Superior temporal gyrus (tissue), 1 donor: ENCODE measurements around the gene CYP2A6.
"Not testable (repeated sequence)": the region's sequence is repeated elsewhere in the genome, so short reads cannot be mapped to it uniquely, and the experiment has no call there.

Experiments
- DNase-seq: peaks from one replicate; pipeline ENCODE4 v3.0.0-alpha.2; 2016; ENCODE audit errors: extremely low spot score

CYP2A6 gene

DNA sequence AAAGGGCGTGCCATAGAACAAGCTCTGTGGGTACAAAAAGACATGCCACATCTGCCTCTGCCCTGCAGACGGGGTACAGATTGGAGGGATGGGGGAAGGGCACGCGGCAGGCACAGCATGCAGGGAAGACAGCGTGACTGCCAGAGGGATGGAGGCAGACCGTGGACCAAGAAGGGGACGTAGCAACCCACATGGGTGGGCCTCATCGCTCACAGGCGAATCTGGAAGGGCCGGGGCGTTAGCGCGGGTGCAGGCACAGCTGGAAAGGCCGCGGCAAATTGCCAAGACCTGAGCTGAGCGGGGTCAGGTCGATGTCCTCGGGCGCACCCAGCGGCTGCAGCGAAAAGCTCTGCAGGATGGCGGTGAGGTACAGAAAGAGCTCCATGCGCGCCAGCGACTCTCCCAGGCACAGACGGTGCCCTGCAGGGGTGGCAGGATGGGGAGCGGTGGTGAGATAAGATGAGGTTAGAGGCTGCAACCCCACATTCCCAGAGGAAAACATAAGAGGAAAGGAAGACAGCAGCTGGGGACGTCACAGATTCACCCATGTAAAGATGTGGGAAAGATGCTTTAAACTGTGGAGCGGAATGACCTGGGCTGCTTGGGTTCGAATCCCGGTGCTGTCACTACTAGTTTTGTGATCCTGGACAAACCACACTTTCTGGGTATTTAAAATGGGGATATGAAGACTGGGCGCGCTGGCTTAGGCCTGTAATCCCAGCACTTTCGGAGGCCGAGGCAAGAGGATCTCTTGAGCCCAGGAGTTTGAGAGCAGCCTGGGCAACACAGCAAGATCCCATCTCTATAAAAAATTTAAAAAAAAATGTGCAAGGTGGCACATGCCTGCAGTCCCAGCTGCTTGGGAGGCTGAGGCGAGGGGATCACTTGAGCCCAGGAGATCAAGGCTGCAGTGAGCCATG, 31.5 kb downstream of the CYP2A6 start:
- not testable (repeated sequence) for DNase-seq

DNA sequence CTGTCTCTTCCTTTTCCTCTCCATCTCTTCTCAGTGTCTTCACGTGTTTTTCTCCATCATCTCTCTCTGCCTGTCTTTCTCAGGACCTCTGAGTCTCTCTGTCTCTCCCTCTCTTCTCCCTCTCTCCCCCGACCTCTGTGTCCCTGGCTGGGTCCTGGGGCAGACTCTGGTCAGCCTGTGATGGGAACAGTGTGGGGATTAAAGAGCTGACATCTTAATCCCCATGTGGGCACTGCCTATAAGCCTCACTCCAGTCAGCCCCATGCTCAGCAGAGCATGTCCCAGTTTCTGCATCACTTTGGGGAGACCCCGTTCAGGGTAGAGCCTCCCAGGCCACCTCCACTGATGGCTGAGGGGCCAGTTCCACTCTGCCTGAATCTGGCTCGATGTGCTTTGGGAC, 35.0 kb downstream of the CYP2A6 start:
- DNase-seq: no peak

DNA sequence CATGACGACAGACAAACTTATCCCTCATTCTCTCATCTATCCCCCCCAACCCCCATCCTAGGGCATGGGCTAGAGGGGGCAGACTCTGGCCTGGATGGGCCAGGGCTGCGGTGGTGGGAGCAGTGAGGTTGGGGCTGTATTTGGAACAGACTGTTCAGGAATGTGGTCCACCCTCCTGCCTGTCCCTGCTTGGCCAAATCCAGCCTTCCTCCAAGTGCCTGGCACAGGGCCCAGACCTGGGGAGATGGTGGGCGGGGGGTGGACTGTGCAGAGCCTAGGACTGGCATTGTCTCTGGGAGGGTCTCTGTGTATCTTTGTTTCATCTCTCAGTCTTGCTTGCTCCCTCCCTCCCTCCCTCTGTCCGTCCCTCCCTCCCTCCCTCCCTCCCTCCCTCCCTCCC, 37.1 kb downstream of the CYP2A6 start:
- no peak for DNase-seq

DNA sequence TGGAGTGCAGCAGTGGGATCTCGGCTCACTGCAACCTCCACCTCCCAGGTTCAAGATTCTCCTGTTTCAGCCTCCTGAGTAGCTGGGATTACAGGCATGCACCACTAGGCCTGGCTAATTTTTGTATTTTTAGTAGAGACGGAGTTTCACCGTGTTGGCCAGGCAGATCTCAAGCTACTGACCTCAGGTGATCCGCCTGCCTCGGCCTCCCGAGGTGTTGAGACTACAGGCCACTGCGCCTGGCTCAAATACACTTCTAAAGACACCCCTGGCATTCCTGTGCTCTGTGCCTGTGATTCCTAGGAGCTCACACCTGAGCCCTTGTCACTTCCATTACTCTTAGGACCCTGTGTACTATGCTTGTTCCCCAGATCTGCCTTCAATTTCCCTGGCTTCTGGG, 37.7 kb downstream of the CYP2A6 start:
- not testable (repeated sequence) for DNase-seq

DNA sequence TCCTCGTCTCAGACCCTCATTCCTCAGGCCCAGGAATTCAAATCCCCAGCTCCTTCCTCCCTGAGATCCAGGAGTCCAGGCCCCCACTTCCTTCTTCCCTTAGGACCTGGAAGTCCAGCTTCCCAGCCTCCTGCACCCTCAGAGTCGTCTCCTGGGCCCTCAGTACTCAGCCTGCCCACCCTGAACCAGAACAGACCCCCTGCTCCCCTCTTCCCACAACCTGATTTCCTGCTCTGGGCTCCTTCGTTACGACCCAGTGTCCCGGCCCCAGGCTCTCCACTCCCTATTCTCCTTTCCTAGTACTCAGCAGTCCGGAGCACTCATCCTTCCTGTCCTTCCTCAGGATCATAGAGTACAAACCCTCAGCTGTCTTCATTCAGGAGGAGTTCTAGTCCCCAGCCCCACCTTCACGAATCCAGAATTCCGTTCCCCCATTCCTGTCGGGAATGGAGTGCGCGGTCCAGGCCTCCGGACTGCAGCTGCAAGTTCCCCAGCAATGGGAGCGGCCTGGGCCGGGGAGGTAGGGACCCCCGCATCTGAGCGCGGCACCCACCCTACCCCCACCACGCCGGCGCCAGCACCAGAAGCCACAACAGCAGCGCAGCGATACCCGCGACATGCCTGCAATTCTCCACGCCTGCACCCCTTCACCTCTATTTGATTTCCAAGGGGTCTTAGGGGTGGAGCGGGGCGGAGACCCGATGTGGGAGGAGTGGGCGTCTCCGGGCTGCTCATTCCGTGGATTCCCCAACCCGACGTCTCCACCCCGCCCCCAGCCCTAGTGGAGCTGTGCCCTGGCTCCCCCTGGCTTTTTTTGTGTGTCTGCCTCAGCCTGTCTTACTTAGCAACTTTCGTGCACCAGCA, 38.5 kb downstream of the CYP2A6 start:
- DNase-seq: no peak

DNA sequence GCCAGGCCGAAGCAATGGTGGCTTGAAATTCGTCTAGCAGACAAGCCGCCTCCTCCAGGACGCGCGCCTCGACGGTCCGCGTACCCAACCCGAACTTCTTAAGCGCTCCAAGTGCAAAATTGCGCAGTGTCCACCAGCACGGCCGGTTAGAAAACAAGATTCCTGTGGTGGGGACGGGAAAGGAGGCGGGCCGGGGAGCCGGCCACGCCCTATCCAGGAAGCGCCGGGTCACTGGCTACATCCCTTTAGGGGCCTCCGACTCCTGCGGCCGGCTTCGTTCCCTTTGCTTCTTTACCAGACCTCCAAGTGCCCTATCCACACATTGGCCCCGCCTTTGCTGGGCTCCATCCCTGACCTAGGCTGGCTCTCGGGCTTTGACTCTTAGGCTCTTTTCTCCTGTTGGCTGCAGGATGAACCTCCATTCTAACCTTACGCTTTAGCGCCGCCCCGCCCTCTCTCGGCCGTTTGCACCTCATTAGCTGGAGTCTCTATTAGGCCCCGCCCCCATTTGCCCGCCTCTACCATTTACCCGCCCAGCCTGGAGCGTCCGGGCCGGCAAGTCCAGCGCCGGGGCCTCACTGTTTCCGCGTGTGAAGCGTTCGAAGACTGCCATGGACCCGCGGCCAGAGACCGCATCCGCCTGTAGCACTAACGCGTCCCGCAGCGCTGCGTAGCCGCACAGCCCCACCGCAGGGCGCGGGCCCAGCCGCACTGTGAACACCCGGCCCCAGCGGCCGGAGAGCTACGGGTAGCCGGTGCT, 39.4 kb downstream of the CYP2A6 start:
- DNase-seq: peak; percentile 80

DNA sequence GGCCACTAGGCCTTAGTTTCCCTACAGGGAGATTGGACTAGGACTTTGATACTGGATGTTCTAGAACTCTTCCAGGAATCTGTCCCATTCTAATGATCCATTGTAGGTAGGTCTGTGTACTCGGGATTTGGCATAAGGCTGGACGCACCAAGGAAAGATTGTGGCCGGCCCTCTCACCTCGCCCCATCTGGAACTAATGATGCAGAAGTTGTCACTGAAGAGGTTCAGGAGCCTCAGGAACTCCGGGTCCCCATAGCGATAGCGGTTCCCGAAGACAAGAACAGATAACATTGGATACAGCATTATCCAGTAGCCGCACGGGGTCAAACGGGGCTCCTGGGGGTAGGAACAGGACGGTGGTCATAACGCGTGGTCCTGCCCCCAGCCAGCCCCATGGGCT, 40.1 kb downstream of the CYP2A6 start:
- no peak for DNase-seq

DNA sequence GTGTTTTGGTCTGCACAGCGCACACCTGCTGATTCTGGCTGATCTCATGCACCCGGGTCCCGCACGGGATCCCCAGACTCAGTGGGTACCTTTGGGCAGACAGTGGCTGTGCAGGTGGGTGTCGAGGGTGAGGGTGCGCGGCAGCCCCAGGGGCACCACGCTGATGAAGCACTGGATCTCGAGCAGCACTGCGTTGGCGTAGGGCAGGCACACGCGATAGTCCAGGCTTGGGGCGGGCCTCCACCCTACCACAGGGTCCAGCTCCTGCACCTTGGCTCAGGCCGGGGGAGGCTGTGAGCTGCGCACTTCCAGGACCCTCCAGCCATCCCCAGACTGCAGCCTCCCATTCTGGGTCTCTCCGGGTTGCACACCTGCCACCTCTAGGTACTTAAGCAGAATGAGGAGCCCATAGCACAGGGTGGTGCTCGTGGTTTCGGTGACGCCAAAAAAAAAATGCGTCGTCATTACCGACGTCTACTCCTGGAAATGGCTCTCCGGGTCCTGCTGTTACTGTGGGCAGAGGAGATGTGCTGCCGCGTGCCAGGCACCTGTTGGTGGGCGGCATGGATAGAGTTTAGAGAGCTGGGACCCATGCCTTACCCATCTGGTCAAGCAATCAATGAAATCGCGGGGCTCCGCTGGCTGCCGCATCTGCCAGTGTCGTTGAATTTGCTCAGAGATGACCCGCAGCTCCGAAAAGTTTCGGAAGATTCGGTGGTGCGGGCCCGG, 40.7 kb downstream of the CYP2A6 start:
- DNase-seq: no peak

DNA sequence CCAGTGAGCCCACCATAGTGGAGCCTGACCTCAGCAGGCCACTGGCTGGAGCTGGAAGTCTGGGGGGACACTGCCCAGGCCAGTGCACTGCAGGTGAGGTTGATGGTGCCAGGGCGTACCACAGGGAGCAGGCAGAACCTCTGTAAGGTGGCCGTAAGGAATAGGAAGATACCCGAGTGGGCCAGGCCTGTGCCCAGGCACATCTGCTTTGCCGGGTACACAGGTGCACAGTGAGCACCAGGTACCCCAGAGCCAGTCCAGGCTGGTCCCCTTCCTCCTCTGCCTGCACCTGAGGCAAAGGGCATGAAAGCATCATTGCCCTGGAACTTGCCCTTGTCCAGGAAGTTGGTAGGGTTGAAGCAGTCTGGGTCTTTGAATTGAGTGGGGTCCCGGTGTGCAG, 41.8 kb downstream of the CYP2A6 start:
- no peak for DNase-seq

DNA sequence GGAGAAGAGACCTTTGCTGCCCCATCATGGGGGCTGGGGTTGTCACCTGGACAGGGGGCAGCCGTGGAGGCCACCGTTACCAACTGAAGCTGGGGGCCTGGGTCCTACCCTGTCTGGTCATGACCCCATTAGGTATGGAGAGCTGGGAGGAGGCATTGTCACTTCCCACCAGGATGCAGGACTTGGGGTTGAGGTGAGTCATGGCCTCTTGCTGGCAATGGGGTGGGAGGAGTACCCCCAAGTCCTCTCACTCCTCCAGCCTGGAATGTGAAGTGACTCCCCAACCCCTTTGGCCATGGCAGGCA, 42.3 kb downstream of the CYP2A6 start:
- DNase-seq: no peak

DNA sequence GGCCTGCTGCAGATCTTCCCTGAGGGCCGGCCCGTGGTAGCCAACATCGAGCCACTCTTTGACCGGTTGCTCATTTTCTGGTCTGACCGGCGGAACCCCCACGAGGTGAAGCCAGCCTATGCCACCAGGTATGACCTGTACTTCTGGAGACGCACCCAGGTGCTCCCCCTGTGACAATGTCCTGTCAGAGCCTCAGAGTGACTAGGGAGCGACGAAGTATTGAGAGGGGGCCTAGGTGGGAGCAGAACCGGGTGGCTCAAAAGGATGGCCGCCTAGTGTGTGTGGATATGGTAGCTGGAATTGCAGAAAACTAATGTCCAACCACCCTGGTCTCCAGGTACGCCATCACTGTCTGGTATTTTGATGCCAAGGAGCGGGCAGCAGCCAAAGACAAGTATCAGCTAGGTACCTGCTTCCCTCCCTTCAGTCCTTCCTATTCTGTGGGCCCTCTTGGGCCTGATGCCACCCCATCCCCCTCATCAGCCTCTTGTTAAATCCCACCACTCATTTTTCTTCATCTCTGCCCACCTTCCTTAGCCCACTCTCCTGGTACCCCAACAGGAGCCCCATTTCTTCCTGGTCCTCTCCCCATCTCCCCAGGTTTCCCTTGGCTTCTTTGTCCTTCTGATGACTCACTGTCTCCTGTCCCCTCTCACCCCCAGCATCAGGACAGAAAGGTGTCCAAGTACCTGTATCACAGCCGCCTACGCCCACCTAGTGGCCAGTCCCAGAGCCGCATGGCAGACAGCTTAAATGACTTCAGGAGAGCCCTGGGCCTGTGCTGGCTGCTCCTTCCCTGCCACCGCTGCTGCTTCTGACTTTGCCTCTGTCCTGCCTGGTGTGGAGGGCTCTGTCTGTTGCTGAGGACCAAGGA, 42.9 kb downstream of the CYP2A6 start:
- no peak for DNase-seq

DNA sequence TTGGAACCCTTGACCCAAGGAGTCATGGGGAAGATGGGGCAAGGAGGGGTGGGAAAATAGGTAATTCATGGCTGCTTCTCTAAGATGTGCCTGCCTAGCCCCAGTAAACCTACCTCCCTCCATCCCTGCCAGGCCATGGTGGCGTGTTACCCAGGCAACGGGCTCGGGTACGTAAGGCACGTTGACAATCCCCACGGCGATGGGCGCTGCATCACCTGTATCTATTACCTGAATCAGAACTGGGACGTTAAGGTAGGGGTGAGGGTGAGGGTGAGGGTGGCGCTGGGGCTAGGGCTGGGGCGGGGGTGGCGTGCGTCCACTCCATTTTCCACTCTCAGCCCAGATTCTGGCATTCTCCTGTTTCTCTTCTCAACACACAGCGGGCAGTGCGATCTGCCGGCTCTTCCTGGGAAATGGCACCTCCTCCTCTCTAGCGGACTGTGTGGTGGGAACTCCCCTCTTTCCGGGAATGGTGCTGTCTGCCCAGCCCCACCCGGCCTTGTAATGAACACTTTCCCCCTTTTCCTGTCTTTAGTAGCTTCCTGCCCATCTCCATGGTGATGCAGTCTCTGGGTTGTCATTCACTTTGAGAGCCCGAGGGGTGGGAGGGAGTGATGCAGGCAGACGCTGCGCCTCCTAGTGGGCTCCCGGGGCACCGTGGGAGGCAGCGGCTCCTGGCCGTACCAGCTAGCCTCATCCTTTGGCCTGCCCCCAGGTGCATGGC, 43.7 kb downstream of the CYP2A6 start:
- peak; percentile 94 for DNase-seq

DNA sequence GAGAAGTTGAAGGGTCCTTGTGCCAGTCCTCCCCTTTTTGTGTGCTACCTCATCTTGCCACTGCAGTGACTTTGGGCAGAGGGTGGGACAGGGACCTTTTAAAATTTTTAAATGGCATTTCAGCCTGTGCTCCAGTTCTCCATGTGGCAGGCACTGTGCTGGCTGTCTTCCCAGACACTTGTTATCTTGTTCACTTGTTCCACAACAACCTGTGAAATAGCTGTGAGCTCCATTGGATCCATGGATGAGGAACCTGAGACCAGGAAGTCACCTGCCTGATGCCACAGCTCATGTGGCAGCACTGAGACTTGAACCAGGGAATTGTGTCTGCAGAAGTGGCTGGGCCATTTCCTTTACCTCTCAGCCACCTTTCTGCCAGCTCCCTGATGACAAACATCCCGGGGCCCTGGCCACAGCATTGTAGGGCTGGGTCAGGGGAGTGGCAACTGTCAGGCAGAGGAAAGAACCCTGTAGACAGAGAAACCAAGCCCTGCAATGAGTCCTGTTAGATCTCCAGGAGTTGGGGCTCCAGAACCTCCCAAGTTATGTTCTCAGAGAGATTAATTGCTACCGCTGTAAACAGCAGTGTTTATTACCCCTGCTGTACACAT, 44.9 kb downstream of the CYP2A6 start:
- DNase-seq: no peak

DNA sequence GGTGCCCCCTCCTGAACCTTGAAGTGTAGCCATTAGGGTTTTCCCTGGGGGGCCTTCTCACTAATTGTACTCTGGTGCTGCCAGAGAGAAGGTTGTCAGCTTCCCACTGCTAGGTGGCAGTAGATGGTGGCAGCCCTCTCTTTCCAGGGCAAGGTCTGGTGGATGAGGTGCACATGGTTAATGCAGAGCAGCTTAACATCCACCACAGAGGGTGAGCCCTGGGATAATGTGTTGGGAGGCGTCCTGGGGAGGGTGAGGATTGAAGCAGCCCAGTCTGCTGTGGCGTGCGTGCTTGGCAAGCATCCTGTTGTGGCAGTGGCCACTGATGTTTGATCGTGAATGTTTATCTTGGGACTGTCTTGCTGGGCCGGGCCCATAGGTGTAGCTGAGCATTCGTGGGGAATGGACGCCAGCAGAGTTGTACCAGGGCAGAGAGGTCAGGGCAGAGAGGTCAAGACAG, 45.4 kb downstream of the CYP2A6 start:
- no peak for DNase-seq

DNA sequence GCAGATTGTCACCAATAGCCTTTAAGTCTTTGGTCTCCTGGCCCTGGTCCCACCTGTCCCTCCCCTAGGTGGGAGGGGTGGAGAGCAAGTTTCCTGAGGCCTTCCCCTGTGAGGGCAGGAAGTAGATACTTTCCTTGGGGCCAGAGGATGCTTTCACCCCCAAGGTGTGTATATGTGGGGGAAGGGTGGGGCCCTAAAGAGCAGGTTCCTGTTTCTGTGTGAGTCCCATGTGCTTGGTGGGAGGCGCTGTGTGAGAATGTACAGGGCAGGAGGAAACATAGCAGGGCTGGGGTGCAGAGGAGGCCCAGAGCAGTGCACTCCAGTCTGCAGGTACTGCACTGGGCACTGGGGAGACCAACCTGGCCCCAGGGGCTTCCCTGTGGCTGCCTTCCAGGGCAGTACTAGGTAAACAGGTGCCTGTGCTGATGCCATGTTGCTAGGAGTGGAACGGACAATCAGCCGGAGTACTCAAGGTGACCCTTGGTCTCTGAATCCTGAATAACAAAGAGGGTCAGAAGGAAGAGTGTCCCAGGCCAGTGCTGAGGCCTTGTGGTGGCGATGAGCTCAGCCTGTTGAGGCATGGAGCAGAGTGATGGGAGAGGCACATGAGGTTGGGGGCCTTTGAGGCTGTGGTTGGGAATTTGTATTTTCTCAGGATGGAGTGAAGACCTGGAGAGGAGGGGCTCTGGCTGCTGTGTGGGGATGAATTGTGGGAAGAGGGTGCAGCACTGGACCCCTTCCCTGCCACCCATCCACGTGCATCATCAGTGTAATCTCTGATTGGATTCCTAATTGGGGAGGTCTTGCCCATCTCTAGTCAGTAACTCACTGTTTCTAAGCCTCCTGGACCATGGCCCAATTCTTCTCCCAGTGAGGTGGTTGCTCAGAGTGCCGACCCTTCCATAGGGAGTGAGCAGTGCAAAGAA, 46.1 kb downstream of the CYP2A6 start:
- DNase-seq: no peak

DNA sequence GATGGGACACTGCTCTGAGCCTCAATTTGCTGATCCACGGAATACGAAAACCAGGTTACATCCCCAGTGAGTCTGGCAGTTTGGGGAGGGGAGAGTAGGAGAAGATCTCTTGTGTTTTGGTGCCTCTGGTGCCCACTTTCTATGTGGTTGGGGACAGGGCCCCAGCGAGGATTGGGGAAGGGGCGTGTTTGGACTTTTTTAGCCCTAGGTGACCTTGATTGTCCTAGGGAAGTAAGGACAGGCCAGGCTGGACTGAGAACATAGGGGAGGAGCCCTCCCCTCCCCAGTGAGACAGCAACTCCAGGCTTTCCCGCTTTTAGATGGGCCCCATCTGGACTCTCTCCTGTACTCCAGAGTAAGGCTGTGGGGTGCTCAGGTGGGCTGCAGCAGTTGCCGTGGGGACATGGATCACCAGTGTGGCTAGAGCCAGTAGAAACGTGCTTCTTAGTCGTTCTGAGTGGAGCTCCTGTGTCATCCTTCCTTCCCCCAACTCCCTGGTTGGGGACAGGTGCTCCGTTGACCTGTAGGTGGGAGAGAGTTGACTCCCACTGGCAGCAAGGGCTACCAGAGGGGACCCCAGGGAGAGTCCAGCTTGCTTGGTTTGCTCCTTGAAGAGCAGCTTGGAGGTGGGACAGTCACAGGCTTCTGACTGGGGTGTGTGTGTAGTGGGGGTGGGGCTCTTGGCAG, 46.9 kb downstream of the CYP2A6 start:
- no peak for DNase-seq

DNA sequence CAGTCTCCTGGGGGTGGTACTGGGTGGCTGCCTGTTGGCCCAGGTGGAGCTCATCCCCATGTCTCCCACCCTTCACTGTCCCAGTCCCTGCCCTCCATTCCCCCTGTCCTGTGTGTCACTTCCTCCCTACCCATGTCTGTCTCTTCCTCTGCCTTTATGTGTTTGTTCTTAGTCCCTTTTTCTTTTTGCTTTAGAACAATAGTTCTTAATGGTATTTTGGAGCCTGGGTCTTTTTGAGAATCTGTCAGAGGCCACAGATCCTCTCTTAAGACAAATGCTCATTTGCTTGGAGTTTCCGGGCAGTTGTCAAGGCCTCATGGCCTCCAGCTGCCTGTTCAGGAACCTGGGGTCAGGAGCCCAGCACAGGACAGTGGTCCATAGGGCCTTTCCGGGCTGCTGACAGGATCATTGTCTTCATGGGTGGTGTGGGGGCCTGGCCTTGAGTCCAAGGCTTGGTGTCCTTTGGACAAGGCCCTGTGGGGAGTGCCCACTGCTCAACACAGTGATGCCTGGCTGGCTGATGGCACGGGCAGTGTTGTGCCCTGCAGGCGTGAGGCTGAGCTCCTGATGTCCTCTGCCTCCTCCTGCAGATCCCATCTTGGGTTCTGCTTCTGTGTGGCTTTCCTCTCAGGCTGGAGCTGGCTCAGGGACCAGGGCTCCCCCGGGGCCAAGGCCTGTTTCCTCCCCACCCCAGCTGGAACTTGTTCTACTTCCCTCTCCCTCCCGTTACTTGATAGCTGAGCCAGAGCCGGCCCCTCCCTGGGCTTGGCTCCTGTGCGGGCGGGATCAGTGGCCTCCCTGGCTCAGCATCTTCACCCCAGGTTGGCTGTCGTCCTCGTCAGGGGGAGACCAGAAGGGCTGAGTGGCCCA, 47.7 kb downstream of the CYP2A6 start:
- DNase-seq: no peak
